GM18907 (cell line): Measurements from ENCODE around the gene FBRS.
"Not testable (repeated sequence)": the region's sequence is repeated elsewhere in the genome, so short reads cannot be mapped to it uniquely, and the experiment has no call there.

Experiments used
- ATAC-seq: cut with Tn5 transposase; IDR thresholded peaks from one replicate; pipeline ENCODE4 v1.9.1; 2021; ENCODE audit warnings: mild to moderate bottlenecking, moderate library complexity; ENCODE audit not compliant: unreplicated experiment

The FBRS gene

GRCh38 chr16:30663038-30663437 lies 4.8 kb downstream of the FBRS start:
- ATAC-seq, result no peak

GRCh38 chr16:30663820-30664219 lies 5.6 kb downstream of the FBRS start:
- no peak for ATAC-seq

GRCh38 chr16:30664616-30665109 lies 6.4 kb downstream of the FBRS start:
- ATAC-seq, result no peak

- ATAC-seq, result no peak
Observed at GRCh38 chr16:30665155-30665829, 7.1 kb downstream of the FBRS start.

- ATAC-seq, result no peak
Observed at GRCh38 chr16:30665830-30666190, 7.6 kb downstream of the FBRS start.

- no peak for ATAC-seq
Observed at GRCh38 chr16:30666681-30667080, 8.4 kb downstream of the FBRS start.

- no peak for ATAC-seq
Observed at GRCh38 chr16:30667361-30667905, 9.2 kb downstream of the FBRS start.

- no peak for ATAC-seq
Observed at GRCh38 chr16:30668393-30668792, 10.2 kb downstream of the FBRS start.

- no peak for ATAC-seq
Observed at GRCh38 chr16:30669026-30669902, 11.0 kb downstream of the FBRS start.

- ATAC-seq, result no peak
Observed at GRCh38 chr16:30669903-30670824, 11.9 kb downstream of the FBRS start.

GRCh38 chr16:30675143-30675542 lies 16.9 kb downstream of the FBRS start:
- no peak for ATAC-seq

- no peak for ATAC-seq
Observed at GRCh38 chr16:30677931-30678585, 19.8 kb downstream of the FBRS start.

GRCh38 chr16:30678586-30678970 lies 20.3 kb downstream of the FBRS start:
- ATAC-seq, result no peak

GRCh38 chr16:30680326-30680725 lies 22.1 kb downstream of the FBRS start:
- ATAC-seq, result no peak

- ATAC-seq, result no peak
Observed at GRCh38 chr16:30688701-30689100, 30.5 kb downstream of the FBRS start.

GRCh38 chr16:30691907-30692306 lies 33.7 kb downstream of the FBRS start:
- ATAC-seq, result no peak

- ATAC-seq, result no peak
Observed at GRCh38 chr16:30692396-30693064, 34.3 kb downstream of the FBRS start.

- no peak for ATAC-seq
Observed at GRCh38 chr16:30694926-30695693, 36.9 kb downstream of the FBRS start.

GRCh38 chr16:30696646-30697045 lies 38.4 kb downstream of the FBRS start:
- not testable (repeated sequence) for ATAC-seq
